ENCODE results near the gene PLCD1. TPM values are rescaled to one million over a fixed set of nuclear protein-coding genes. Genes with fewer than 3 reads are reported as not detected.

The PLCD1 gene
- total RNA-seq, 1 experiment from 2014 or later, result 13.5 TPM

DNA sequence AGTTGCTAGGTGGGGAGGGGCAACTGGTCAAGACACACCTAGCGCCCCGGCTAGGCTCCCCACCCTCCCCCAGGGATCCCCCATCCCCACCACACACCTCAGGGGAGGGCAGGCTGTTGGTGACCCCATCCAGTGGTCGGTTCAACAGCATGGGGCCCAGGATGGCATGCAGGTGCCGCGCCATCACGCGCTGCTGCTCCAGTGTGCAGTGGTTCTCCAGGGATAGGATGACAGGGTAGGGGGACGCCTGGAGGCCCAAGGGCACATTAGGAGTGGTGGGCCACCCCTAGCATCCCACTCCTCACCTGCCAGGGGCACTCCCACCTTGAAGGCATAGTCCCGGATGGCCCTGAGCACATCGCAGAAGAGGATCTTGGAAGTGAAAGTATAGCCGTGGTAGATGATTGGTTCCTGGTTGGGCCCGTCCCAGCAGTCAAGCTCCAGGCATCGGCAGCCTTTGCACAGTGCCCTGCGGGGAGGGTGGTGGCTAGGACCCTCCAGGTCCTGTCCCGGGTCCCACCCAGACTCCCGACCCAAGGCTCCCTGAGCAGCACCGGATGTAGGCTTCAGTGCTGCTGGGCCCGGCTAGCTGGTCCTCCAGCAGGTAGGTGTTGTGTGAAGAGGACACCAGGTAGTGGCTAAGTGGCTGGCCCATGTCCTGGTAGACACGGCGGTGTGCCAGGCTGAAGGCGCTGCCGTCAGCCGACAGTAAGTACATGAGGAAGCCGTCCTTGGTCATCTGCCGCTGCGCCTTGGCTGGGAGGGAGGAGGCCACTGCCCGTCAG lies 19.4 kb downstream of the PLCD1 start:
- H3F3A ChIP-seq (ENCODE audit: insufficient read depth, low read depth), result no peaks in the 10 kb centered on the region
- H3K4me1 ChIP-seq (replicated peaks; ENCODE audit: insufficient read depth), result no peaks in the 10 kb centered on the region
- H3K9me2 ChIP-seq (ENCODE audit: insufficient read depth), result no peaks in the 10 kb centered on the region
- no peak for DNase-seq
- H3K27ac ChIP-seq, result no peak overlapping the region
- H4K20me1 ChIP-seq (ENCODE audit: insufficient read depth), result no peaks in the 10 kb centered on the region
- BruUV-seq (replicated peaks), result no TSS peak
- no peaks in the 10 kb centered on the region for H3K79me2 ChIP-seq (ENCODE audit: low read depth)
- intact Hi-C loops (cut with micrococcal nuclease; ENCODE audit: unreplicated experiment), result loop anchor here (10.0 kb wide), 1 partner anchor 335 kb away; the partner anchor contains the start of gene XYLB
- no peaks in the 10 kb centered on the region for H3K9me3 ChIP-seq (ENCODE audit: insufficient read depth, low read depth)
- TF ChIP-seq, protein P1, sequence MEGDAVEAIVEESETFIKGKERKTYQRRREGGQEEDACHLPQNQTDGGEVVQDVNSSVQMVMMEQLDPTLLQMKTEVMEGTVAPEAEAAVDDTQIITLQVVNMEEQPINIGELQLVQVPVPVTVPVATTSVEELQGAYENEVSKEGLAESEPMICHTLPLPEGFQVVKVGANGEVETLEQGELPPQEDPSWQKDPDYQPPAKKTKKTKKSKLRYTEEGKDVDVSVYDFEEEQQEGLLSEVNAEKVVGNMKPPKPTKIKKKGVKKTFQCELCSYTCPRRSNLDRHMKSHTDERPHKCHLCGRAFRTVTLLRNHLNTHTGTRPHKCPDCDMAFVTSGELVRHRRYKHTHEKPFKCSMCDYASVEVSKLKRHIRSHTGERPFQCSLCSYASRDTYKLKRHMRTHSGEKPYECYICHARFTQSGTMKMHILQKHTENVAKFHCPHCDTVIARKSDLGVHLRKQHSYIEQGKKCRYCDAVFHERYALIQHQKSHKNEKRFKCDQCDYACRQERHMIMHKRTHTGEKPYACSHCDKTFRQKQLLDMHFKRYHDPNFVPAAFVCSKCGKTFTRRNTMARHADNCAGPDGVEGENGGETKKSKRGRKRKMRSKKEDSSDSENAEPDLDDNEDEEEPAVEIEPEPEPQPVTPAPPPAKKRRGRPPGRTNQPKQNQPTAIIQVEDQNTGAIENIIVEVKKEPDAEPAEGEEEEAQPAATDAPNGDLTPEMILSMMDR (conservative IDR thresholded peaks at IDR 0.05), result no peak
- no peak for TF ChIP-seq EZH2 (IDR thresholded peaks at IDR 0.05; ENCODE audit: low read depth)
- H3K4me2 ChIP-seq, result no peak overlapping the region
- H3K4me3 ChIP-seq, result no peak overlapping the region
- CTCF ChIA-PET, result no interaction called here
- no peak overlapping the region for H2AFZ ChIP-seq
- no peaks in the 10 kb centered on the region for H3K36me3 ChIP-seq (ENCODE audit: low read depth)
- POLR2A ChIA-PET (ENCODE audit: unreplicated experiment), result interaction anchor here (0.6 kb wide), 1 partner anchor 36 kb away, joined by 6 read pairs; no protein-coding TSS in a partner anchor
- no peaks in the 10 kb centered on the region for H3K27me3 ChIP-seq (ENCODE audit: insufficient read depth, low read depth)

DNA sequence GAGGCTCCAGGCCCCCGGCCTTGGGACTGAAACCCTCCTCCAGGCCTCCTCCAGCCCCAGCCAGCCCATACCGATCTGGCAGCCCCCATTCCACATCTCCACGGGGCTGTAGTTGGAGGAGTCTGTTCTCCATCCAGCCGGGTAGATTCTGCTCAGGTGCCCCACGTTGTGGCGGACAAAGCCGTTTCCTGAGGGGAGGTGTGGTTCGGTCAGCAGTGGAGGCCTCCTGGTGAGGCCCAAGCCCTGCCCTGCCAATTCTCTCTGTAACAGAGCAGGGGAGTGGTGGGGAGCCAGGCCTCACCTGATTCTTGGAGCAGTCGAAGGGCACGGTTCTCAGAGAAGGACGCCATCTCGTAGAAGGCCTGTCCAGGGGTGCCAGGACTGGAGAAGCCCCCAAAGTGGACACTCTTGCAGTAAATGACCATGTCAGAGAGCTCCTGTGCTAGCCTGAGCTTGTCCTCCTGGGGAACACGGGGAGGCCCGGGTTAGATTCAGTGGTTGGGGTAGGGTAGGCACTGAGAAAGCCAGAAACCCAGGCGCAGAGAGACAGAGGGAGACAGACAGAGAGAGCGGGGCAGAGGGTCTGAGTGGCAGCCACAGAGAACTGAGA lies 20.4 kb downstream of the PLCD1 start:
- intact Hi-C loops (cut with micrococcal nuclease; ENCODE audit: unreplicated experiment), result loop anchor here (10.0 kb wide), 1 partner anchor 336 kb away; the partner anchor contains the start of gene XYLB
- Histone ChIP-seq H3K4me1 (replicated peaks; ENCODE audit: insufficient read depth) (no peaks in the 10 kb centered on the region), H4K20me1 (ENCODE audit: insufficient read depth) (no peaks in the 10 kb centered on the region), H3K27ac (no peak overlapping the region), H3K27me3 (ENCODE audit: insufficient read depth, low read depth) (no peaks in the 10 kb centered on the region), H3K36me3 (ENCODE audit: low read depth) (no peaks in the 10 kb centered on the region), H3K4me3 (no peak overlapping the region), H3K9me3 (ENCODE audit: insufficient read depth, low read depth) (no peaks in the 10 kb centered on the region), H3F3A (ENCODE audit: insufficient read depth, low read depth) (no peaks in the 10 kb centered on the region), H3K4me2 (no peak overlapping the region), H3K79me2 (ENCODE audit: low read depth) (no peaks in the 10 kb centered on the region), H3K9me2 (ENCODE audit: insufficient read depth) (no peaks in the 10 kb centered on the region), H2AFZ (no peak overlapping the region)
- CTCF ChIA-PET, result no interaction called here
- TF ChIP-seq, protein P1 (conservative IDR thresholded peaks at IDR 0.05), result no peak
- no peak for TF ChIP-seq EZH2 (IDR thresholded peaks at IDR 0.05; ENCODE audit: low read depth)
- DNase-seq, result no peak
- BruUV-seq (replicated peaks), result no TSS peak
- POLR2A ChIA-PET (ENCODE audit: unreplicated experiment), result no interaction called here

DNA sequence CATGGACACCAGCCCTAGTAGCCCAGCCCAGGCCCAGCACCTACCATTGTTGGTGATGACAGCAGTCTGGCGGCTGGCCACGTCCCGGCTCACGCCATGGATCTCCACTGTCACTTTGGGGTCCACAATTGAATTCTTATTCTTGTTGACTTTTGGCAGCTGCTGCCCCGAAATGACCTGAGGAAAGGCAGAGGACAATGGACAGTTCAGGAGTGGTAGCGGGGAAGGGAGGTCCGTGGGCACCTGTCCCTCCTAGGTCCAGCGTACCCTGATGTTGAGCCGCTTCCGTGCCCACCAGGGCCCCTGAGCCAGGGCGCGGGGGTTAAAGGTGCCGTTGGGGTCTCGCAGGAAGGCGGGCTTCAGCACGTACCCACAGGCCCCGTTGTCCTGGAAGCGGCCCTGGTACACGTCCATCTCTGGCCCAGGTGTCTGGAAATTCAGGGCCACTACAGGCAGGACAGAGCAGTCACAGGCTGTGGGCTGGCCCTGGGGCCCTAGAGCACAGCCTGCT lies 21.2 kb downstream of the PLCD1 start:
- H3K36me3 ChIP-seq (ENCODE audit: low read depth), result no peaks in the 10 kb centered on the region
- H3F3A ChIP-seq (ENCODE audit: insufficient read depth, low read depth), result no peaks in the 10 kb centered on the region; the same call in 1 of the 2 replicates
- H3K27me3 ChIP-seq (ENCODE audit: insufficient read depth, low read depth), result no peaks in the 10 kb centered on the region
- no peak overlapping the region for H3K27ac ChIP-seq
- no peaks in the 10 kb centered on the region for H3K79me2 ChIP-seq (ENCODE audit: low read depth)
- intact Hi-C loops (cut with micrococcal nuclease; ENCODE audit: unreplicated experiment), result loop anchor here (10.0 kb wide), 1 partner anchor 337 kb away; the partner anchor contains the start of gene XYLB
- ChIA-PET CTCF (no interaction called here), POLR2A (ENCODE audit: unreplicated experiment) (no interaction called here)
- no peaks in the 10 kb centered on the region for H3K9me3 ChIP-seq (ENCODE audit: insufficient read depth, low read depth)
- TF ChIP-seq, protein P1 (conservative IDR thresholded peaks at IDR 0.05), result no peak
- no peak for TF ChIP-seq EZH2 (IDR thresholded peaks at IDR 0.05; ENCODE audit: low read depth)
- BruUV-seq (replicated peaks), result no TSS peak
- no peak overlapping the region for H2AFZ ChIP-seq
- DNase-seq, result no peak
- no peaks in the 10 kb centered on the region for H3K9me2 ChIP-seq (ENCODE audit: insufficient read depth)
- H3K4me2 ChIP-seq, result no peak overlapping the region
- no peaks in the 10 kb centered on the region for H3K4me1 ChIP-seq (replicated peaks; ENCODE audit: insufficient read depth)
- no peak overlapping the region for H3K4me3 ChIP-seq
- no peaks in the 10 kb centered on the region for H4K20me1 ChIP-seq (ENCODE audit: insufficient read depth)
